ENCODE results near the gene NR5A1. TPM values are rescaled to one million over a fixed set of nuclear protein-coding genes. Genes with fewer than 3 reads are reported as not detected.

The NR5A1 gene
- total and polyA plus RNA-seq, 2 of the 13 experiments (the other 11 are each of a cell fraction or from before 2014, with no cell fraction given), result 28.9 to 44.7 TPM

DNA sequence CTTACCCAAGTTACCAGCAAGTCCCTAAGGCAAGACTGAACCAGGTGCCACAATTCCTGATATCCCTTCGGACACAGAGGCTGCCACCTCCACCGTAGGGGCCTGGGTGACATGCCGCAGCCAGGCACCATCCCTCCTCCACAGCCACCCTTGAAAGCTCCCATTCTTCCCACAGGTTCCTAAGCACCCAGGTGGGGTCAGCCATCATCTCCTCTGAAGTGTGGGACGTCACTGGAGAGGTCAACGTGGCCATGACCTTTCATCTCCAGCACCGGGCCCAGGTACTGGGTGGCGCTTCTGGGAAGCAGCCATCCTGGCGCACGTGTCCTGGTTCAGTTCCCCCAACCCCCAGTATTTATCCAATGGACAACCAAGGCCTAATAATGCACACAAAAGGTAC, 48.8 kb downstream of the NR5A1 start (continued):
- TF ChIP-seq ZNF746 (CRISPR knock-in tag; IDR thresholded peaks at IDR 0.05) (no peak), CC2D1A (CRISPR knock-in tag; IDR thresholded peaks at IDR 0.05) (no peak), REXO4 (CRISPR knock-in tag; IDR thresholded peaks at IDR 0.05; ENCODE audit: borderline replicate concordance) (no peak), AHR (CRISPR knock-in tag; IDR thresholded peaks at IDR 0.05) (no peak)

DNA sequence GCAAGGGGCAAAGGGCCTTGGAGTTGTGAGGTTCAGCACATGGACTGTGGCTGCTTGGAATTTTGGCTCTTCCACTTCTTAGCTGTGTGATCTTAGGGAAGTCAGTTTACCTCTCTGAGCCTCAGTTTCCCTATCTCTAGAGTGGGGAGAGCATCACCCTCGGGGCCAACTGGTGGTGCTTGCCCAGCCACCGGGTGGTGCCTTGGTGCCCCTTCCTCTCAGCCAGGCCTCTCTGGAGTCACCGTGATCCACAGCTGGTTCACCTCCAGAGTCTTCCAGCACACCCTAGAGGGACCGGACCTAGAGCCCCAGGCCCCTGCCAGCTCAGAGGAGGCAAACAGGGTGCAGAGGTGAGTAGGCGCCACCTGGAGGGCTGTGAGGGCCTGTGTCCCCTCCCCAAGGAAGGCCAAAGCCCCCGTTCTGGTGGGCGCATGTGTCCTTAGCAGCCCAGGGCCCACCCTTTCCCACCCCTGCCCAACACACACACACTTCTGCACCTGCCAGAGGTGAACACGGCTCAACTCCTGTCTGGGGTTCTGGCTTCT, 49.2 kb downstream of the NR5A1 start:
- Histone ChIP-seq H3K4me3 (replicated peaks in 1 of 3; ENCODE audit: insufficient read depth in 1 of 3, low read depth in 2 of 3, low read length in 3 of 3) (no peak overlapping the region), H3K9me3 (ENCODE audit: low read length) (no peaks in the 10 kb centered on the region), H3K4me2 (ENCODE audit: low read depth, low read length) (no peak overlapping the region), H3K27me3 (ENCODE audit: control insufficient read depth in 1 of 2, insufficient read depth in 2 of 2, low read length in 2 of 2) (peaks cover 5% of the 10 kb centered on the region in 2 experiments; a peak in 3 of 5 replicates), H4K20me1 (ENCODE audit: insufficient read depth, low read length) (no peaks in the 10 kb centered on the region), H3K9ac (ENCODE audit: insufficient read depth, low read depth, low read length) (no peak overlapping the region), H2AFZ (ENCODE audit: low read length) (no peak overlapping the region), H3K79me2 (ENCODE audit: insufficient read depth, low read length) (no peaks in the 10 kb centered on the region), H3K36me3 (replicated peaks in 1 of 2; ENCODE audit: control insufficient read depth in 1 of 2, insufficient read depth in 2 of 2, low read length in 2 of 2) (no peaks in the 10 kb centered on the region), H3K4me1 (ENCODE audit: insufficient read depth, low read length) (no peaks in the 10 kb centered on the region), H3K27ac (ENCODE audit: extremely low read length, insufficient read depth, low read length) (no peak overlapping the region)
- intact Hi-C loops (cut with micrococcal nuclease; ENCODE audit: unreplicated experiment), result no loop called here
- CTCF ChIA-PET (ENCODE audit: low intra/inter-chr PET ratio, low total read pairs), result no interaction called here
- POLR2A ChIA-PET, result no interaction called here
- in situ Hi-C loops (cut with HindIII; ENCODE audit: extremely low pct_ligation_motif_present, low pct_unique_long_range_greater_than_20kb), result no loop called here
- FAIRE-seq (no peak), DNase-seq (ENCODE audit: low spot score) (no peak), ATAC-seq (peak; percentile 30)
- WGBS (ENCODE audit: low lambda C conversion rate), result 30% methylated on average over 2 of the region's 8 CpGs
- TF ChIP-seq, protein P1, sequence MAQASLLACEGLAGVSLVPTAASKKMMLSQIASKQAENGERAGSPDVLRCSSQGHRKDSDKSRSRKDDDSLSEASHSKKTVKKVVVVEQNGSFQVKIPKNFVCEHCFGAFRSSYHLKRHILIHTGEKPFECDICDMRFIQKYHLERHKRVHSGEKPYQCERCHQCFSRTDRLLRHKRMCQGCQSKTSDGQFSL (CRISPR knock-in tag; IDR thresholded peaks at IDR 0.05), result no peak
- TF ChIP-seq ZNF768 (CRISPR knock-in tag; IDR thresholded peaks at IDR 0.05) (peak; percentile 63; the same call in 1 of the 2 replicates), ZIK1 (CRISPR knock-in tag; IDR thresholded peaks at IDR 0.05; ENCODE audit: borderline replicate concordance, low read depth) (no peak), STAG1 (CRISPR knock-in tag; IDR thresholded peaks at IDR 0.05) (0 out of 2 replicates have a peak, but pooled peaks have one; percentile 27)
- TF ChIP-seq, protein P2, sequence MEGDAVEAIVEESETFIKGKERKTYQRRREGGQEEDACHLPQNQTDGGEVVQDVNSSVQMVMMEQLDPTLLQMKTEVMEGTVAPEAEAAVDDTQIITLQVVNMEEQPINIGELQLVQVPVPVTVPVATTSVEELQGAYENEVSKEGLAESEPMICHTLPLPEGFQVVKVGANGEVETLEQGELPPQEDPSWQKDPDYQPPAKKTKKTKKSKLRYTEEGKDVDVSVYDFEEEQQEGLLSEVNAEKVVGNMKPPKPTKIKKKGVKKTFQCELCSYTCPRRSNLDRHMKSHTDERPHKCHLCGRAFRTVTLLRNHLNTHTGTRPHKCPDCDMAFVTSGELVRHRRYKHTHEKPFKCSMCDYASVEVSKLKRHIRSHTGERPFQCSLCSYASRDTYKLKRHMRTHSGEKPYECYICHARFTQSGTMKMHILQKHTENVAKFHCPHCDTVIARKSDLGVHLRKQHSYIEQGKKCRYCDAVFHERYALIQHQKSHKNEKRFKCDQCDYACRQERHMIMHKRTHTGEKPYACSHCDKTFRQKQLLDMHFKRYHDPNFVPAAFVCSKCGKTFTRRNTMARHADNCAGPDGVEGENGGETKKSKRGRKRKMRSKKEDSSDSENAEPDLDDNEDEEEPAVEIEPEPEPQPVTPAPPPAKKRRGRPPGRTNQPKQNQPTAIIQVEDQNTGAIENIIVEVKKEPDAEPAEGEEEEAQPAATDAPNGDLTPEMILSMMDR (CRISPR knock-in tag; IDR thresholded peaks at IDR 0.05), result peak; percentile 42
- TF ChIP-seq, protein P3, sequence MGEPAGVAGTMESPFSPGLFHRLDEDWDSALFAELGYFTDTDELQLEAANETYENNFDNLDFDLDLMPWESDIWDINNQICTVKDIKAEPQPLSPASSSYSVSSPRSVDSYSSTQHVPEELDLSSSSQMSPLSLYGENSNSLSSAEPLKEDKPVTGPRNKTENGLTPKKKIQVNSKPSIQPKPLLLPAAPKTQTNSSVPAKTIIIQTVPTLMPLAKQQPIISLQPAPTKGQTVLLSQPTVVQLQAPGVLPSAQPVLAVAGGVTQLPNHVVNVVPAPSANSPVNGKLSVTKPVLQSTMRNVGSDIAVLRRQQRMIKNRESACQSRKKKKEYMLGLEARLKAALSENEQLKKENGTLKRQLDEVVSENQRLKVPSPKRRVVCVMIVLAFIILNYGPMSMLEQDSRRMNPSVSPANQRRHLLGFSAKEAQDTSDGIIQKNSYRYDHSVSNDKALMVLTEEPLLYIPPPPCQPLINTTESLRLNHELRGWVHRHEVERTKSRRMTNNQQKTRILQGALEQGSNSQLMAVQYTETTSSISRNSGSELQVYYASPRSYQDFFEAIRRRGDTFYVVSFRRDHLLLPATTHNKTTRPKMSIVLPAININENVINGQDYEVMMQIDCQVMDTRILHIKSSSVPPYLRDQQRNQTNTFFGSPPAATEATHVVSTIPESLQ (CRISPR knock-in tag; conservative IDR thresholded peaks at IDR 0.05), result no peak
- BruUV-seq (replicated peaks), result no TSS peak
